Lower lobe of right lung (tissue), 2 donors: Measurements from ENCODE around the gene GFRA1. TPM values are rescaled to one million over a fixed set of nuclear protein-coding genes. Genes with fewer than 3 reads are reported as not detected.

Experiments used
- ATAC-seq, 2 donors: fragments of 200-7000 bp; cut with Tn5 transposase; one replicate each; pipeline ENCODE4 v1.9.1; 2020 to 2022; ENCODE audit warnings: mild to moderate bottlenecking in 2 of 2, moderate library complexity in 2 of 2
- DNase-seq: peaks from one replicate; pipeline ENCODE4 v3.0.0-alpha.2; 2020
- H3K27ac ChIP-seq: fragments of 200-600 bp; one replicate; pipeline ENCODE4 v1.8.0; 2022
- H3K27me3 ChIP-seq: fragments of 200-600 bp; one replicate; pipeline ENCODE4 v1.8.0; 2022; ENCODE audit warnings: low read depth
- H3K36me3 ChIP-seq: fragments of 200-600 bp; one replicate; pipeline ENCODE4 v1.8.0; 2022; ENCODE audit warnings: mild to moderate bottlenecking
- H3K4me1 ChIP-seq: fragments of 200-600 bp; one replicate; pipeline ENCODE4 v1.8.0; 2022
- H3K4me3 ChIP-seq: fragments of 200-600 bp; one replicate; pipeline ENCODE4 v1.8.0; 2022; ENCODE audit warnings: mild to moderate bottlenecking
- H3K9me3 ChIP-seq: fragments of 200-600 bp; one replicate; pipeline ENCODE4 v1.8.0; 2022
- CTCF ChIP-seq: fragments of 200-600 bp; IDR thresholded peaks from one replicate; pipeline ENCODE4 v1.8.0; 2022; ENCODE audit warnings: antibody characterized with exemption, mild to moderate bottlenecking
- intact Hi-C: fragments of 100-400 bp; cut with DNase I; formaldehyde crosslinking; loops from one replicate; pipeline ENCODE4 v1.11.0; 2022
- total RNA-seq: library from RNA; stranded (reverse); fragmentation: NEBNext Ultra II Directional; extraction: Animal tissue kit (Norgen Biotek cat#: 25700); gene quantifications from one replicate; pipeline ENCODE4 v1.2.1, GENCODE V29; 2021
- donor health status: DM: no; HTN: yes; CAD: no; lungs with severe emphysema.

The GFRA1 gene
- total RNA-seq, 1 donor from 2014 or later = 9.8 TPM

- H3K36me3 ChIP-seq = no peaks in the 10 kb centered on the region
- no peaks in the 10 kb centered on the region for H3K4me1 ChIP-seq
- no peak for TF ChIP-seq CTCF
- H3K4me3 ChIP-seq = no peak overlapping the region
- ATAC-seq (no peak), DNase-seq (no peak)
- no peak overlapping the region for H3K27ac ChIP-seq
- intact Hi-C loops = no loop called here
- no peaks in the 10 kb centered on the region for H3K9me3 ChIP-seq
- no peaks in the 10 kb centered on the region for H3K27me3 ChIP-seq
Measured at GRCh38 chr10:116232613-116233012, 40.4 kb downstream of the GFRA1 start.

GRCh38 chr10:116226766-116227165 lies 46.2 kb downstream of the GFRA1 start:
- no peak for DNase-seq
- intact Hi-C loops = no loop called here
- H3K36me3 ChIP-seq = no peaks in the 10 kb centered on the region
- H3K4me3 ChIP-seq = no peak overlapping the region
- H3K27ac ChIP-seq = no peak overlapping the region
- H3K9me3 ChIP-seq = no peaks in the 10 kb centered on the region
- no peak for ATAC-seq
- H3K4me1 ChIP-seq = no peaks in the 10 kb centered on the region
- TF ChIP-seq CTCF = no peak
- no peaks in the 10 kb centered on the region for H3K27me3 ChIP-seq

GRCh38 chr10:116226053-116226452 lies 47.0 kb downstream of the GFRA1 start:
- Histone ChIP-seq H3K4me3 (no peak overlapping the region), H3K9me3 (no peaks in the 10 kb centered on the region), H3K36me3 (no peaks in the 10 kb centered on the region), H3K27ac (no peak overlapping the region), H3K27me3 (no peaks in the 10 kb centered on the region), H3K4me1 (no peaks in the 10 kb centered on the region)
- ATAC-seq = no peak
- intact Hi-C loops = no loop called here
- no peak for TF ChIP-seq CTCF
- no peak for DNase-seq

GRCh38 chr10:116223289-116223688 lies 49.7 kb downstream of the GFRA1 start:
- ATAC-seq (no peak), DNase-seq (no peak)
- Histone ChIP-seq H3K27me3 (no peaks in the 10 kb centered on the region), H3K36me3 (no peaks in the 10 kb centered on the region), H3K4me1 (no peaks in the 10 kb centered on the region), H3K27ac (no peak overlapping the region), H3K9me3 (no peaks in the 10 kb centered on the region), H3K4me3 (no peak overlapping the region)
- intact Hi-C loops = no loop called here
- TF ChIP-seq CTCF = no peak

GRCh38 chr10:116221053-116221452 lies 52.0 kb downstream of the GFRA1 start:
- ATAC-seq = no peak
- Histone ChIP-seq H3K4me3 (no peak overlapping the region), H3K27me3 (no peaks in the 10 kb centered on the region), H3K36me3 (no peaks in the 10 kb centered on the region), H3K4me1 (no peaks in the 10 kb centered on the region), H3K9me3 (no peaks in the 10 kb centered on the region), H3K27ac (no peak overlapping the region)
- no peak for DNase-seq
- intact Hi-C loops = no loop called here
- no peak for TF ChIP-seq CTCF

GRCh38 chr10:116216676-116217075 lies 56.3 kb downstream of the GFRA1 start:
- Histone ChIP-seq H3K27ac (no peak overlapping the region), H3K9me3 (no peaks in the 10 kb centered on the region), H3K4me1 (no peaks in the 10 kb centered on the region), H3K4me3 (no peak overlapping the region), H3K27me3 (no peaks in the 10 kb centered on the region), H3K36me3 (no peaks in the 10 kb centered on the region)
- DNase-seq = no peak
- intact Hi-C loops = no loop called here
- ATAC-seq = no peak
- TF ChIP-seq CTCF = no peak
